H9 (cell line): ENCODE data around the gene OAS1. TPM values are rescaled to one million over a fixed set of nuclear protein-coding genes. Genes with fewer than 3 reads are reported as not detected.

Experiments used
- DNase-seq: peaks from one replicate; pipeline ENCODE4 v3.0.0-alpha.2; 2017
- H2AFZ ChIP-seq: one replicate; pipeline ENCODE4 v1.6.1; 2013; ENCODE audit warnings: mild to moderate bottlenecking, low read length, control low read depth, moderate library complexity
- H2AK5ac ChIP-seq: 2 replicates; pipeline ENCODE4 v1.6.1; 2013; ENCODE audit warnings: low read length, control low read depth, mixed read lengths; ENCODE audit not compliant: insufficient read length
- H2BK120ac ChIP-seq: one replicate; pipeline ENCODE4 v1.6.1; 2013; ENCODE audit warnings: low read depth, mild to moderate bottlenecking, low read length, control low read depth, inconsistent platforms; ENCODE audit not compliant: poor library complexity, severe bottlenecking
- H2BK12ac ChIP-seq: 2 replicates; pipeline ENCODE4 v1.6.1; 2013; ENCODE audit warnings: low read length, control low read depth, mixed read lengths, low read depth; ENCODE audit not compliant: insufficient read length
- H2BK15ac ChIP-seq: 2 replicates; pipeline ENCODE4 v1.6.1; 2013; ENCODE audit warnings: low read depth, low read length, control low read depth
- H2BK20ac ChIP-seq: one replicate; pipeline ENCODE4 v1.6.1; 2013; ENCODE audit warnings: low read depth, mild to moderate bottlenecking, low read length, control low read depth, inconsistent platforms; ENCODE audit not compliant: poor library complexity, severe bottlenecking
- H2BK5ac ChIP-seq: 2 replicates; pipeline ENCODE4 v1.6.1; 2013; ENCODE audit warnings: low read length, control low read depth, mixed read lengths; ENCODE audit not compliant: insufficient read length
- H3K14ac ChIP-seq: 2 replicates; pipeline ENCODE4 v1.6.1; 2013; ENCODE audit warnings: low read length, control low read depth; ENCODE audit not compliant: insufficient read depth
- H3K18ac ChIP-seq: 2 replicates; pipeline ENCODE4 v1.6.1; 2013; ENCODE audit warnings: low read depth, mild to moderate bottlenecking, mixed read lengths, low read length, control low read depth; ENCODE audit not compliant: insufficient read length
- H3K23ac ChIP-seq: 2 replicates; pipeline ENCODE4 v1.6.1; 2013; ENCODE audit warnings: low read length, control low read depth, mixed read lengths, low read depth; ENCODE audit not compliant: insufficient read length
- H3K23me2 ChIP-seq: 2 replicates; pipeline ENCODE4 v1.6.1; 2013; ENCODE audit warnings: low read depth, mild to moderate bottlenecking, mixed read lengths, low read length, control low read depth; ENCODE audit not compliant: insufficient read length, poor library complexity, severe bottlenecking
- H3K27ac ChIP-seq: 2 replicates; pipeline ENCODE4 v1.5.1; 2013; ENCODE audit warnings: low read length, control low read depth, mixed read lengths, low read depth; ENCODE audit not compliant: insufficient read length
- H3K27me3 ChIP-seq: 2 replicates; pipeline ENCODE4 v1.6.1; 2013; ENCODE audit warnings: low read length, control low read depth, inconsistent platforms; ENCODE audit not compliant: insufficient read depth
- H3K4ac ChIP-seq: 2 replicates; pipeline ENCODE4 v1.6.1; 2013; ENCODE audit warnings: low read depth, mild to moderate bottlenecking, control low read depth, inconsistent platforms, low read length, moderate library complexity
- H3K4me1 ChIP-seq: 2 replicates; pipeline ENCODE4 v1.6.1; 2013; ENCODE audit warnings: low read length, control low read depth, inconsistent platforms; ENCODE audit not compliant: insufficient read depth
- H3K4me2 ChIP-seq: 2 replicates; pipeline ENCODE4 v1.6.1; 2013; ENCODE audit warnings: low read length, control low read depth, mixed read lengths; ENCODE audit not compliant: insufficient read length, insufficient read depth
- H3K56ac ChIP-seq: 2 replicates; pipeline ENCODE4 v1.6.1; 2013; ENCODE audit warnings: low read depth, mild to moderate bottlenecking, mixed read lengths, low read length, control low read depth; ENCODE audit not compliant: insufficient read length
- H3K79me1 ChIP-seq: 2 replicates; pipeline ENCODE4 v1.6.1; 2013; ENCODE audit warnings: low read depth, mild to moderate bottlenecking, moderate library complexity, low read length, control low read depth, inconsistent platforms; ENCODE audit not compliant: insufficient read depth, poor library complexity, severe bottlenecking
- H3K79me2 ChIP-seq: 2 replicates; pipeline ENCODE4 v1.6.1; 2013; ENCODE audit warnings: low read length, control low read depth, inconsistent platforms; ENCODE audit not compliant: insufficient read depth
- H3K9ac ChIP-seq: 2 replicates; pipeline ENCODE4 v1.6.1; 2013; ENCODE audit warnings: low read length, control low read depth, mixed read lengths; ENCODE audit not compliant: insufficient read length; ENCODE audit errors: extremely low read depth
- H3K9me3 ChIP-seq: one replicate; pipeline ENCODE4 v1.6.1; 2013; ENCODE audit warnings: low read depth, low read length, inconsistent platforms; ENCODE audit not compliant: control insufficient read depth
- H3T11ph ChIP-seq: one replicate; pipeline ENCODE4 v1.6.1; 2013; ENCODE audit warnings: mild to moderate bottlenecking, low read length, control low read depth, inconsistent platforms
- H4K20me1 ChIP-seq: one replicate; pipeline ENCODE4 v1.6.1; 2013; ENCODE audit not compliant: control insufficient read depth, insufficient read length, insufficient read depth
- H4K5ac ChIP-seq: 2 replicates; pipeline ENCODE4 v1.6.1; 2013; ENCODE audit warnings: low read depth, mild to moderate bottlenecking, mixed read lengths, low read length, control low read depth; ENCODE audit not compliant: insufficient read length
- H4K8ac ChIP-seq: replicated peaks from 2 replicates; pipeline ENCODE4 v1.6.1; 2013; ENCODE audit warnings: low read length, control low read depth, mixed read lengths, low read depth; ENCODE audit not compliant: insufficient read length
- H4K91ac ChIP-seq: 2 replicates; pipeline ENCODE4 v1.6.1; 2013; ENCODE audit warnings: low read depth, mild to moderate bottlenecking, moderate library complexity, mixed read lengths, low read length, control low read depth; ENCODE audit not compliant: insufficient read length
- H3K27ac Mint-ChIP-seq, 3 experiments: 2 replicates in 2 of 3; 3 replicates in 1 of 3; pipeline ENCODE4 v1.8.0; 2020 to 2021; ENCODE audit warnings: mixed read lengths in 3 of 3, mild to moderate bottlenecking in 1 of 3, moderate library complexity in 1 of 3
- H3K27me3 Mint-ChIP-seq: 2 replicates; pipeline ENCODE4 v1.8.0; 2021; ENCODE audit warnings: low read depth, mild to moderate bottlenecking, moderate library complexity, mixed read lengths
- H3K36me3 Mint-ChIP-seq, 3 experiments: 2 replicates in 2 of 3; 3 replicates in 1 of 3; pipeline ENCODE4 v1.8.0; 2020 to 2021; ENCODE audit warnings: low read depth in 3 of 3, mixed read lengths in 3 of 3; ENCODE audit not compliant: insufficient read depth in 1 of 3
- H3K4me1 Mint-ChIP-seq, 2 experiments: 2 replicates each; pipeline ENCODE4 v1.8.0; 2020; ENCODE audit warnings: mixed read lengths in 2 of 2
- H3K4me3 Mint-ChIP-seq, 2 experiments: 2 replicates in 1 of 2; 3 replicates in 1 of 2; pipeline ENCODE4 v1.8.0; 2020 to 2021; ENCODE audit warnings: mild to moderate bottlenecking in 2 of 2, mixed read lengths in 2 of 2, moderate library complexity in 1 of 2
- H3K9me3 Mint-ChIP-seq, 2 experiments: 2 replicates in 1 of 2; 3 replicates in 1 of 2; pipeline ENCODE4 v1.8.0; 2020; ENCODE audit warnings: mild to moderate bottlenecking in 2 of 2, mixed read lengths in 2 of 2, moderate library complexity in 1 of 2
- CTCF ChIP-seq: fragments of 200-600 bp; sonication (generic); conservative IDR thresholded peaks from 3 replicates; pipeline ENCODE4 v1.8.0; 2021; ENCODE audit warnings: antibody characterized with exemption, mild to moderate bottlenecking
- WGBS: extraction: QIAGEN DNeasy Blood & Tissue Kit; methylation state at CpG from one replicate; pipeline ENCODE4 v1.1.7; 2013; ENCODE audit warnings: missing lambda C conversion rate, low lambda C conversion rate, mixed read lengths; ENCODE audit not compliant: insufficient read length; ENCODE audit errors: extremely low coverage; 5-methylcytosine and 5-hydroxymethylcytosine counted together
- total RNA-seq: library from RNA; stranded (reverse); gene quantifications from 2 replicates; pipeline ENCODE4 v1.2.1, GENCODE V29; 2021

The OAS1 gene
- total RNA-seq, 1 experiment from 2014 or later: not detected

- no peak overlapping the region; a peak in 1 of 5 replicates for H3K4me3 Mint-ChIP-seq
- TF ChIP-seq CTCF: no peak
These were observed 33.1 kb downstream of the OAS1 start for GRCh38 chr12:112939761-112940381.

More at GRCh38 chr12:112939761-112940381, 33.1 kb downstream of the OAS1 start:
- H3K27ac ChIP-seq: no peak overlapping the region
- H3K27me3 ChIP-seq: no peaks in the 10 kb centered on the region; the same call in 1 of the 2 replicates
- no peaks in the 10 kb centered on the region for H3K79me2 ChIP-seq
- no peak overlapping the region for H2AFZ ChIP-seq
- no peak overlapping the region for H2BK20ac ChIP-seq
- no peak overlapping the region for H2BK120ac ChIP-seq
- no peak overlapping the region for H3K9ac ChIP-seq
- no peak overlapping the region for H2BK15ac ChIP-seq
- no peak overlapping the region for H2AK5ac ChIP-seq
- Mint-ChIP-seq H3K9me3 (no peaks in the 10 kb centered on the region; a peak in 1 of 5 replicates), H3K27me3 (peaks cover 32% of the 10 kb centered on the region), H3K4me1 (peaks cover 6 to 21% of the 10 kb centered on the region in 2 experiments), H3K27ac (no peak overlapping the region; a peak in 1 of 7 replicates), H3K36me3 (no peaks in the 10 kb centered on the region)
- H3K56ac ChIP-seq: no peak overlapping the region
- no peak for DNase-seq
- no peak overlapping the region for H4K5ac ChIP-seq
- H3K14ac ChIP-seq: no peak overlapping the region
- no peak overlapping the region for H3K4ac ChIP-seq
- H2BK12ac ChIP-seq: no peak overlapping the region
- no peaks in the 10 kb centered on the region for H3K79me1 ChIP-seq
- H3K23ac ChIP-seq: no peak overlapping the region
- H2BK5ac ChIP-seq: no peak overlapping the region
- H3K9me3 ChIP-seq: no peaks in the 10 kb centered on the region
- no peak overlapping the region for H4K91ac ChIP-seq
- no peak overlapping the region for H3T11ph ChIP-seq
- H3K4me1 ChIP-seq: no peaks in the 10 kb centered on the region
- no peak overlapping the region for H3K18ac ChIP-seq
- no peak overlapping the region for H4K8ac ChIP-seq
- H4K20me1 ChIP-seq: no peaks in the 10 kb centered on the region
- H3K23me2 ChIP-seq: peaks cover 8% of the 10 kb centered on the region
- H3K4me2 ChIP-seq: no peak overlapping the region
- WGBS: no CpG with 5 or more reads among the region's 7 CpGs
